ENCODE results near the gene DOLK.

DNA sequence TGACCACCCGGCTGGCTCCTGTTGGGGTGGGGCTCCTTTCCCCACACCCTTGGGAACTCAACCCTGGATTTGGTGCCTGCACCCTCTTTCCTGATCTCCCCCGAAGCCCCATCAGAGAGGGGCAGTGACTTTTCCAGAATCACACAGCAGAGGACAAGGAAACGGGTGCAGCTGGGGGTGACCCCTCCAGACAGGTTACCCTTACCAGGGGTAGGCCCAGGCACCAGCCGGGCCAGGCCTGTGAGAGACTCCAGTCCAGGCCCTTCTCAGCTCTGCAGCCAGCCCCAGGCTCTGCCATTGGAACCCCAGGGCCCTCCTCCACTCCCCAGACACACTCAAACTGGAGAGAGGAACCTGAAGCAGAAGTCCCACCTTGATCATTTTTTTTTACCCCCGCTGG is 45.6 kb downstream of the DOLK start:
- TF ChIP-seq, protein P1, sequence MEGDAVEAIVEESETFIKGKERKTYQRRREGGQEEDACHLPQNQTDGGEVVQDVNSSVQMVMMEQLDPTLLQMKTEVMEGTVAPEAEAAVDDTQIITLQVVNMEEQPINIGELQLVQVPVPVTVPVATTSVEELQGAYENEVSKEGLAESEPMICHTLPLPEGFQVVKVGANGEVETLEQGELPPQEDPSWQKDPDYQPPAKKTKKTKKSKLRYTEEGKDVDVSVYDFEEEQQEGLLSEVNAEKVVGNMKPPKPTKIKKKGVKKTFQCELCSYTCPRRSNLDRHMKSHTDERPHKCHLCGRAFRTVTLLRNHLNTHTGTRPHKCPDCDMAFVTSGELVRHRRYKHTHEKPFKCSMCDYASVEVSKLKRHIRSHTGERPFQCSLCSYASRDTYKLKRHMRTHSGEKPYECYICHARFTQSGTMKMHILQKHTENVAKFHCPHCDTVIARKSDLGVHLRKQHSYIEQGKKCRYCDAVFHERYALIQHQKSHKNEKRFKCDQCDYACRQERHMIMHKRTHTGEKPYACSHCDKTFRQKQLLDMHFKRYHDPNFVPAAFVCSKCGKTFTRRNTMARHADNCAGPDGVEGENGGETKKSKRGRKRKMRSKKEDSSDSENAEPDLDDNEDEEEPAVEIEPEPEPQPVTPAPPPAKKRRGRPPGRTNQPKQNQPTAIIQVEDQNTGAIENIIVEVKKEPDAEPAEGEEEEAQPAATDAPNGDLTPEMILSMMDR (IDR thresholded peaks at IDR 0.05): no peak
- TF ChIP-seq POLR2AphosphoS5 (IDR thresholded peaks at IDR 0.05) (no peak), POLR2A (IDR thresholded peaks at IDR 0.05) (no peak)

Measured in suprapubic skin (tissue), 4 donors.